HG03469 (cell line): ENCODE measurements around the gene NRXN2.

Source experiments
- ATAC-seq: cut with Tn5 transposase; IDR thresholded peaks from one replicate; pipeline ENCODE4 v1.9.1; 2021; ENCODE audit warnings: mild to moderate bottlenecking, moderate library complexity, moderate number of reproducible peaks; ENCODE audit not compliant: unreplicated experiment

NRXN2 gene

GRCh38 chr11:64594159-64594939, 128.6 kb downstream of the NRXN2 start:
- ATAC-seq: no peak

- no peak for ATAC-seq
Observed at GRCh38 chr11:64593156-64594105, 129.6 kb downstream of the NRXN2 start.

- no peak for ATAC-seq
Observed at GRCh38 chr11:64592656-64593055, 130.3 kb downstream of the NRXN2 start.

GRCh38 chr11:64592234-64592615, 130.8 kb downstream of the NRXN2 start:
- no peak for ATAC-seq

GRCh38 chr11:64591257-64592233, 131.5 kb downstream of the NRXN2 start:
- no peak for ATAC-seq

- ATAC-seq: no peak
Observed at GRCh38 chr11:64590763-64591221, 132.2 kb downstream of the NRXN2 start, which contains the start of gene SLC22A12. Gene SLC22A12 (plus strand): TSS chr11:64591220. CDS start chr11:64591557, 337 bp downstream.

- no peak for ATAC-seq
Observed at GRCh38 chr11:64588701-64589100, 134.3 kb downstream of the NRXN2 start.

GRCh38 chr11:64586366-64586765, 136.6 kb downstream of the NRXN2 start:
- no peak for ATAC-seq

GRCh38 chr11:64585150-64585549, 137.8 kb downstream of the NRXN2 start:
- no peak for ATAC-seq

GRCh38 chr11:64583296-64584262, 139.4 kb downstream of the NRXN2 start:
- no peak for ATAC-seq

- no peak for ATAC-seq
Observed at GRCh38 chr11:64582885-64583284, 140.1 kb downstream of the NRXN2 start.

- ATAC-seq: no peak
Observed at GRCh38 chr11:64581057-64581523, 141.9 kb downstream of the NRXN2 start.

- no peak for ATAC-seq
Observed at GRCh38 chr11:64580412-64580811, 142.6 kb downstream of the NRXN2 start.

- no peak for ATAC-seq
Observed at GRCh38 chr11:64577202-64577601, 145.8 kb downstream of the NRXN2 start.

GRCh38 chr11:64572143-64572542, 150.9 kb downstream of the NRXN2 start:
- ATAC-seq: no peak

- ATAC-seq: no peak
Observed at GRCh38 chr11:64571410-64572091, 151.4 kb downstream of the NRXN2 start.

- ATAC-seq: no peak
Observed at GRCh38 chr11:64571050-64571409, 152.0 kb downstream of the NRXN2 start.

- no peak for ATAC-seq
Observed at GRCh38 chr11:64570341-64570740, 152.7 kb downstream of the NRXN2 start.
